Measurements from ENCODE around the gene STK24.
A peak's percentile ranks its signal among the peaks of the same experiment; 100 is the strongest.

Gene STK24

GRCh38 chr13:98447881-98448641, 128.8 kb downstream of the STK24 start:
- DNase-seq = peak; percentile 37 to 40

DNA sequence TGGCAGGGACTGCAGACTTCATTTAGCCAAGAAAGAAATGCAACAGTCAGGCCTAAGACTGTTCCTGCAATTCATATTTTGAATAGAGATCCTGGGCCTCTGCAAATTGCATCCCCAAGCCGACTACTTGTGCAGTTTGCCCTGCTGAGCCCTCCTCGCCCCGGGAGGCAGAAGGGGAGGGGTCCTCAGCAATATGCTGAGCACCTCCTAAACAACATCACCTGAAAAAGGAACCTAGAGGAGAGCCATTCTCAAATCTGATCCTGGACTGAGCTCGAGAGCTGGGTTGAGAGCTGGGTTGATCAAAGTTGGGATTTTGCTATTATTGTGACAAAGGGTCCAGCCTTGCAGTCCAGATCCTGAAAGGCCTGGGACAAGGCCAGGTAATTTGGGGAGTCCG, 129.8 kb downstream of the STK24 start:
- DNase-seq = no peak

GRCh38 chr13:98446234-98446621, 130.7 kb downstream of the STK24 start:
- DNase-seq = no peak

DNA sequence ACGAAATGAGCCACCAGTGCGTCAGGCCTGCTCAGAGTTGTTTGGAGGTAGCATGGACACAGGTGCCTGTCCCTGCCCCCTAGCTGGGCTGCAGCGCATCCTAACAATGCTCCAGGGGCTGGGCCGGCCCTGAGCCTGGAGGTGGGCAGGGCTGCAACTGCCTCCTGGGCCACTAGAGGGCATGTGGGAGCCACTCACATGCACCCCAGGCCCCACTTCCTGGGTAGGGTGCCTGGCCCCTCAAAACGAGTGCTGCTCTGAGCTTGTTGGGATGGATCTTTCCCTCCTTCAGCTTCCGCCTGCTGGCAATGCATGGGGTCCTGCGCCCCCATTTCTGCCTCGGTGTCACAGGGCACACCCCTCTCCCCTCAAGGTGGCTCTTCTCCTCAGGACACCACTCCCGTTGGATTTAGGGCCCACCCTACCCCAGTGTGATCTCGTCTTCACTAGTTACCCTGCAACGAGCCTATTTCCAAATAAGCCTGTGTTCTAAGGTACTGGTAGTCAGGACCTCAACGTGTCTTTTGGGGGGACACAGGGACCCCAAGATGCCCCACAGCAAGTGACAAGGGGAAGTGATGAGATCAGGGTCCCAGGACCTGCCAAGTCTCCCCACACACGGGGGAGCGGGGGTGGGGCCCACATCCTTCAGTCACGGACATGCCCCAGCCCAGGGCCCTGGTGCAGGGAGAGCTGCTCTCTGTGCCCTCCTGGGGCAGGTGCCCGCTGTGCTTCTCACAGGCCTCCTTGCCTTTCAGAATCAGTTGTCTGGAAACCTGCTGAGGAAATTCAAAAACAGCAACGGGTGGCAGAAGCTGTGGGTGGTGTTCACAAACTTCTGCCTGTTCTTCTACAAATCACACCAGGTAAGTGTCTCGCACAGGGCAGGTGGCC, 131.3 kb downstream of the STK24 start:
- DNase-seq = peak; percentile 84 to 86

DNA sequence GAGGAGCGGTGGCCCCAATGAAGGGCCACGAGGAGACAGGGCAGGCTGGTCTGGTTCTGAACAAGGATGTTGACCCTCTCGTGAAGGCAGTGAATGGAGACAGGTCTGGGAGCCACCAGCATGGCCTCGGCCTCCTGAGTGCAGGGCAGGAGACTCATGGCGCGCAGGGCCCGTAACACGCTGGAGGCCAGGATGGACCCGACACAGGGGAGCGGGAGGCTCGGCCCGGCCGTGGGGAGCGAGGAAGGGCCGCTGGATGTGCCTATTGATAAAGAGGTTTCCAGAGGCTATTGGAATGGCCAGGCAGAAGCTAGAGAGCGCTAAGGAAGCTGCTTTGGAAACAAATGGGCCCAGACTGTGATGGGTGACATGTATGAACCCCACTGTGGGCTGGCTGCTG, 132.5 kb downstream of the STK24 start:
- DNase-seq = no peak

DNA sequence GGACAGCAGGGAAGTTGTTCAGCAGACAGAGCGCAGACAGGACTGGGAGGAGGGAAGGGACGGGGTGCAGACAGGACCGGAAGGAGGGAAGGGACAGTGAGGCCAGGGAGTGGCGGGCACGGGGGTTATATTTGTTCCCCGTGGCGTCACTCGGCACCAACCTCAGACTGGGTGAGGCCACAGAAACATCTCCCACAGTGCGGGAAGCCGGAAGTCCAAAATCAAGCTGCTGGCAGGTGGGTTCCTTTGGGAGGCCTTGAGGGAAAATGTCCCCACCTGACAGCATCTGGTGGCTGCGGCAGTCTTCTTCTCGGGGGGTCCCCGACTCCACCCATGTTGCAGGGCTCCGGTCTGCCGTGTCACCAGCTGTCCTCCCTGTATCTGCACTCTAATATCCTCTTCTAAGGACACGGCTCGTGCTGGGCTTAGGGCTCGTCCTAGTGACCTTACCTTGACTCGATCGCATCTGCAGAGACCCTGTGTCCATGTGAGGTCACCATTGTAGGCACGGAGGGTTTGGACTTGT, 133.0 kb downstream of the STK24 start:
- DNase-seq = no peak

DNA sequence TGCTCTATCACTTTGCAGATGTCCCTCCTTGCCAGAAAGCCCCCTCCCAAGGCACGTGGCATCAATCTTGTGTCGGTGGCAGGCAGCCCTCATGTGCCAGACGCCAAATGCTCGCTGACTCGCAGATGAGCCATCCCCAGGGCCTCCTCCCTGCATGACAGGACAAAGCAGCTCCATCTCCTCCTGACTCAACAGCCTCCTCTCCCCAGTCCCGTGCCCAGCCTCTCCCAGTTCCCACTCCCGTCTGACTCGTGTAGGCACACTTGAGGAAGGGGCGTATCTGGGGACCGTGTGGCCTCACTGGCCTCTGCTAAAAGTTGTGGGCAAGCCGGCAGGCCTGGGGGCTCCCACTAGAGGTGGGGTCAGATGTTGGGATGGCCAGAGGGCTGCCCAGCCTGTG, 133.6 kb downstream of the STK24 start:
- no peak for DNase-seq

DNA sequence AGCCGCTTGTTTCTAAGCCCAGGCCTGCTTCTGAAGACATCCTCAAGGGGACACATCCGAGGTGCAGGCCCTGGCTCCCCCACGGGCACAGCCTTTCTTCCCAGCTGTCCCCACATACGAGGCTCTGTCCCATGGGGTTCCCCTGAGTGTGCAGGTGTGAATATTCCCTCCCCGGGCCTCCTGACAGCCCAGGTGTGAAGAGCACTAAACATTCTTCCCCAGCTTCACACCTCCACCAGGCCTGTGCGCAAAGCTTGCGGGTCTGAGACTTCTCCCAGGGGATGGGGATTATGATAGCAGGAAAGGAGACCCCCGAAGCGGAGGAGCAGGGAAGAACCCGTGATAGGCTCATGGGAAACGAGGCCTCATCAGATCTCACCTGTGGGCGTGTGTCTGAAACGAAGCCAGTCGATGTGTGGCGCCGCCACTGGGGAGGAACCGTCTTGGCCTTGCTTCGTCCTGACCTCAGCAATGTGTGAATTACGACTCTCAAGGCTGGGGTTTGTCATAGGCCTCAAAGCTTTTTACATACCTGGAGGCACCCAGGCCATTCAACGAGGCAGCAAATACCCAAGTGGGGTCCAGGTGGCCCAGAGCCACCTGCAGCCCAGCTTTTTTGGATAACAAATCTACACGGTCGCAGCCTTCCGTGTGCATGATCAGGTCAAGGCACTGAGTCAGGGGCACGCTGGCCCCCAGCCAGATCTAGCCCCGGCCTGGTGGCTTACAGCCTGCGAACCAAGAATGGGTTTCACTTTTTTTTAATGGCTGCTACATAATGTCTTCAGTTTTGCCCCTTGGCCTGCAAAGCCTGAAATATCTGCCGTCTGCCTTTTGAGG, 134.3 kb downstream of the STK24 start:
- no peak for DNase-seq

DNA sequence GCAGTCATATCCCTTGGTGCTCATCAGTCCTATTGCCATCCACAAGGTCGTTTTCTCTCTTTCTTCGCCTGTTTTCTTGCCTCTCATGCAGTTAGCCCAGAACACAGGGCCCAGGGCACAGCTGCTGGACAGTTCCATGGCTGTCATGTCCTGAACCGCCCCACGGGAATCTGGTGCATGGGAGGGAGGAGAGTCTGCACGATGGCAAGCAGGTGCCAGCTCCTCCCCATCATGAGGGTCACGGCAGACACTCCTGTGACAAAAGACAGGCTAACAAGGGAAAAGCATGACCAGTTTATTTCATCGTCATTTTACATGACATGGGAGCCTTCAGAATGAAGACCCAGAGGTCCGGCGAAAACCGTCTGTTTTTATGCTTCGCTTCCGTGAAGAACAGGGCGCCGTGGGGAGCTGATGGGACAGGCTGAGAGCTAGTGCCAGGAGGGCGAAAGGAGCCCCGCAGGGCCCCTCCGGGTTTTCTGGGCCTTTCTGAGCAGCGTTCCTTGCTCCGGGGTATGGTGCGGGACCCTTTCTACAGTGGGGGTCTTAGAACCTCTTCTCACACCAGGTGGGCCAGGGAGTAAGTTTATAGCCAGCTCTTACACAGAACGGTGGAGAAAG, 135.7 kb downstream of the STK24 start:
- no peak for DNase-seq

GRCh38 chr13:98440390-98441055, 136.4 kb downstream of the STK24 start:
- DNase-seq = no peak

DNA sequence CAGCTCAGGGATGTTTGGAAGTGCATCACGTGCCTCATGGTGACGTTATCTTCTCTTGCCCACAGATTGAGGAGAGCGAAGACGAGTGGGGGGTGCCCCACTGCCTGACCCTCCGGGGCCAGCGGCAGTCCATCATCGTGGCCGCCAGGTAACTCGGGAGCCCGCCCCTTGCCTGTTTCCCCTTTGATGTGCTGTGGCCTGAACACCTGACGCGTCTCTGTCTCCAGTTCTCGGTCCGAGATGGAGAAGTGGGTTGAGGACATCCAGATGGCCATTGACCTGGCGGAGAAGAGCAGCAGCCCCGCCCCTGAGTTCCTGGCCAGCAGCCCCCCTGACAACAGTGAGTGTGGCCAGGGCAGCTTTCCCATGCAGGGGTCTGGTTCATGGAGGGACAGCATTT, 137.0 kb downstream of the STK24 start:
- no peak for DNase-seq

GRCh38 chr13:98439126-98439828, 137.6 kb downstream of the STK24 start:
- DNase-seq = no peak

GRCh38 chr13:98438246-98439125, 138.4 kb downstream of the STK24 start:
- DNase-seq = no peak

DNA sequence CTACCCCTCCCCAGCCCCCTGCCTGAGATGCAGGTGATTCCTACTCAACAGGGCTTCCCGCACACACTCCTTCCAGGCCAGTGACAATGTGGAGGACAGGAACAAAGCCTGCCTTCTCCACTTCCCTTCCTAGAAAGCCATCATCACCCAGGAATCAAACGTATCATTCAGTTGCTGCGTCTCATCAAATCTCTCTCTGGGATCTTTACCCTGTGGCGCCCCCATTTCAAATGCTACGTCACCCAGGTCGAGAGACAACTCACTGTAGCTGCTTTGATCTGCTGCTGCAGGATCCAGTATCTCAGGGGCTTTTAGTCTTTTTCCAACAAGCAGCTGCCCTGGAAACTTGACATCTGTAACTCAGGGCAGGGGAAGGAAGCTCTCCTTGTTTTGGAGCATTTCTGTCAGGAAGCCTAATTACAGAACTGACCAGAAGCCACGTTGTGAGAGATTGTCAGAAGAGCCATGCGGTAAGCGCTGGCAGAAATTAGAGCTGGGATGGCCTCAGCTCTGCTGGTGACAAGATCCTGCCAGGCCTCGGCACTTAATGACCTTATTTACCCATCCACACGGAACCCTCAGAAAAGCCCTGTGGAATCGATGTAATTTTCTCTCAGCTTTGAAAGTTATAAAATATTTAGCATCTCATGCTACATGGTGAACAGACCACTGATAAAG, 140.5 kb downstream of the STK24 start:
- DNase-seq = no peak

- no peak for DNase-seq
These were observed 141.5 kb downstream of the STK24 start for GRCh38 chr13:98435376-98435775.

- no peak for DNase-seq
These were observed 142.8 kb downstream of the STK24 start for GRCh38 chr13:98434060-98434459.

GRCh38 chr13:98433654-98434053, 143.3 kb downstream of the STK24 start:
- DNase-seq = no peak

- DNase-seq = no peak
These were observed 144.3 kb downstream of the STK24 start for GRCh38 chr13:98432638-98433037.

DNA sequence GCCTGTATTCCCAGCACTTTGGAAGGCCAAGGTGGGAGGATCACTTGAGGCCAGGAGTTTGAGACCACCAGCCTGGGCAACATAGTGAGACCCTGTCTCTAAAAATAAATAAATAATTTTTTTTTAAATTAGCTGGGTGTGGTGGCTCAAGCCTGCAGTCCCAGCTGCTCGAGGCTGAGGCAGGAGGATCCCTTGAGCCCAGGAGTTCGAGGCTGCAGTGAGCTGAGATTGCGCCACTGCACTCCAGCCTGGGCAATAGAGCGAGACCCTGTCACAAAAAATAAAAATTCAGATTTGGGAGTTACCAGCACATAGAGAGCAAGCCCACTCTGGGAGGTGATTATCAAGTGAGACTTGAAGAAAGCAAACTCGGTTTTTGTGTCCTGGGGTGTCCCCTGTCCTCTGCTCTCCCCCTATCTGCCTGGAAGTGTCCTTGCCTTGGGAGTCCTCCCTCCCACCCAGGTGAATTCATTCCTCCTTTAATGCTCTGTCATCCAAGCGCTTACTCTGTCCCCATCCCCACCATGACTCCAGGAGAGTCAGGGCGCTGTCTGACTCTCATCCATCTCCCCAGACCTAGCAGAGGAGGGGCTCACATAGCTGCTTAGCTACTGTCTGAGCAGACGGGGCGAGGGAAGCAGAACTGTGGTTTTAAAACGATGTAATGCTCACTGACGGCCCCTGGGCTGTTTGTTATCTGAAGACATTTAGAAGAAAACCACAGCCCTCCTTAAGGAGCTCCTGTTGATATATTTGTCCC, 146.8 kb downstream of the STK24 start:
- no peak for DNase-seq

All from stimulated activated CD4-positive, alpha-beta T cell treated with anti-CD3 and anti-CD28 coated beads, Interleukin-2, amount 100 ng/mL, for 24 hours (primary cell).